Fibroblast of pulmonary artery (primary cell): Measurements from ENCODE around the gene PLD2.
A peak's percentile ranks its signal among the peaks of the same experiment; 100 is the strongest.
"Not testable (repeated sequence)": the region's sequence is repeated elsewhere in the genome, so short reads cannot be mapped to it uniquely, and the experiment has no call there.

Experiments used
- DNase-seq: peaks from one replicate; pipeline ENCODE4 v3.0.0-alpha.2; 2010; ENCODE audit warnings: low read depth
- H3K4me3 ChIP-seq: replicated peaks from 2 replicates; pipeline ENCODE4 v1.5.1; 2011; ENCODE audit warnings: low read depth, mild to moderate bottlenecking, control low read depth, low read length, moderate library complexity
- CTCF ChIP-seq: IDR thresholded peaks from 2 replicates; pipeline ENCODE4 v1.5.1; 2011; ENCODE audit warnings: mild to moderate bottlenecking, control low read depth, low read length, inconsistent platforms; ENCODE audit errors: missing control alignments

Gene PLD2

DNA sequence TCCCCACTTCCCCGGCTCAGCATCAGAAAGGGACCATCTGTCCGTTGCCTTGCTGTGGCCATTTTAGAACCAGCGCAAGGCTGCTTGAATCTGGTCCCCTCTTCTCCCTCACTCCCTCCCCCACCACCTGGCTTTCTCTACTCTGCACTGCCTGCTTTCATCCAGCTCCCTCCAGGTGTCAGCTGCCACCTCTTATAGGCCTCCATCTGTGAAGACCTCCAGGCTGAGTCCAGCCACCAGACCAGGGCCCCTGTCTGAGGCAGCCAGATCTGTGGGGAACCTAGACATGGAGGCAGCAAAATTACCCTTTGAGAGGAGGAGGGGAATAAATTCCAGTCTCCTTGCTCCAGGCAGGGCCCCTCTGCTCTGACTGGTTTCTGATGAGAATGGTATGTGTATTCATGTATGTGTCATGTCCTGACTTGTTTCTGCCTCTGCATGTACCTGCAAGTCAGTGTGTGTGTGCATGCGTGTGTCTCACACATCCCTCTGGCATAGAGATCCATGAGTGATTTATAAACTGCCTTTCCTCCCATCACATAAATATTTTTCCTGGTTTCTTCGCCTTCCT lies 47.2 kb downstream of the PLD2 start:
- no peak overlapping the region for H3K4me3 ChIP-seq
- TF ChIP-seq CTCF = no peak
- DNase-seq = no peak

DNA sequence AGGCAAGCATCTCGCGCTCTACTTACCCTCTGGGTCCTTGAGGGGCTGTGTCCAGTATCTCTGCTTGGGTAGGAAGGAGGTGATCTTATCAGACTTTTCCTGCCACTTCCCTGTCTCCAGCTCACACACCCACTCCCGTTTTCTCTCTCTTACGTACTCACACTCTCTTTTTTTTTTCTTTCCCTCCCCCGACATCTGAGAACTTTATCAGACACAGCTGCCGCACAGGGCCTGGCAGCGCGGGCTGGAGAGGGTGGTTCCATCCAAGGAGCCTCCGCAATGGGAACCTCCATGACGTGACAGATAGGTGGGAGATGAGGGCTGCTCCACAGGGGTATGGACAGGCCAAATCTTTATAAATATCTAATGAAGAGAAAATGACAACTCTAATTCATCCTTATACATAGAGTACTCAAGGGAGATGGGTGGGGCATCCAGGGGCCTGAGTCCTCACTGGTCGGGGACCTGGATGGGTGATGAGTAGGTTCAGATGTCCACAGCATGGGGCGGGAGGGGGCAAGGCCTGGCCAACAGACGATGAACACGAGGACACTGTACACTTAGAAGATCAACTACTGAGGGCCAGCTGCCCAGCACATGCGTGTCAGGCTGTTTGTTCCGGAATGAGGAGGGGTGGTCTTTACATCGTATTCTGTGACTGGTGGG lies 49.5 kb downstream of the PLD2 start:
- DNase-seq = no peak
- no peak overlapping the region for H3K4me3 ChIP-seq
- TF ChIP-seq CTCF = no peak

- no peak for DNase-seq
- no peak for TF ChIP-seq CTCF
- no peak overlapping the region for H3K4me3 ChIP-seq
Measured at GRCh38 chr17:4856937-4857314, 50.0 kb downstream of the PLD2 start.

- H3K4me3 ChIP-seq, DNase-seq: not testable (repeated sequence)
Measured at GRCh38 chr17:4857347-4857746, 50.4 kb downstream of the PLD2 start.

DNA sequence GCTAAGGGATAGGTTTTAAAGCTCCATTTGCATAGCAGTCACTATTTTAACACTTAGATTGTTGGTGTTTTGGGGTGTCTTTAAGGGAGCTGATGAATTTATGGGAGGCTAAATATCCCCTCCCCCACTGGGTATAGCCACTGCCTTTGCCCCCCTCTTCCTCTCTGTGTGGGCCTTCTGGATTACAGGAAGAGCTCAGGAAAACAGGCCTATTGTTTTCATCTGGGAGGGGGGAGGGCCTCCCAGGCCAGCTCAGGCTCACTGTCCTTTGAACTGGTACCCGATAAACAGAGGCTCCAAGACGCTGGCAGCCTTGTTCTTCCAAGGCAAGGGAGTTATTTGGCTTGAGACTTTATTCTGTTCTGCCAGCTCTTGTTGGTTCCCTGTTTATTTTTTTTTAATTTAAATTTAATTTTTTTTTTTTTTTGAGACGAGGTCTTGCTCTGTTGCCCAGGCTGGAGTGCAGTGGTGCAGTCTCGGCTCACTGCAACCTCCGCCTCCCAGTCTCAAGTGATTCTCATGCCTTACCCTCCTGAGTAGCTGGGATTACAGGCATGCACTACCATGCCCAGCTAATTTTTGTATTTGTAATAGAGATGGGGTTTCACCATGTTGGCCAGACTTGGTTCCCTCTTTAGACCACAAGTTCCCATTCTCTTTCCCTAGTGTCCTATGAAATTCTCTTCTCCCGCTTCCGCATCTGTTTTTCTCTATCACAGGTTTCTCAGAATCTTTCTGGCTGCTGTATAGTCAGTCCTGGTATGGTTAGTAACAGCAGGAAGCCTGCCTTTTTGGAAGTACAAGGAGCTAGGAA lies 51.3 kb downstream of the PLD2 start:
- no peak for TF ChIP-seq CTCF
- DNase-seq = peak; percentile 57
- no peak overlapping the region for H3K4me3 ChIP-seq

DNA sequence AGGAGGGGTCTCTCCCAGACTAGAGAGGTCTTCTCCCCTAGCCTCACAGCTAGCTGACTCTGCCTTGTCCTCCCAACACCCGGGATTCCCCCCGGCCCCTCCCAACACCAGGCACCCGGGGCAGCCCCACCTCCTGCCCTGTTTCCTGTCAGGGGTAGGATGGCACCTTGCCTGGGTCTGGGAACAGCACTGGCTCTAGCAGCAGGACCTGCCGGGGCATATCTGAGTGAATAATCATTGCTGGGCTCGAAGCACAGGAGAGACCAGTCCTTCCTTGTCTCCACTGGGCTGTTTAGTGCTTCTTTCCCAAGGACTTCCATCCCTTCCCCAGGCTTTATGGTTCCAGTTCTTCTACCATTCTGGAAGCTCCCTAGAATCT lies 51.9 kb downstream of the PLD2 start:
- TF ChIP-seq CTCF = no peak
- peak overlapping the region; percentile 9 for H3K4me3 ChIP-seq
- DNase-seq = peak; percentile 42

DNA sequence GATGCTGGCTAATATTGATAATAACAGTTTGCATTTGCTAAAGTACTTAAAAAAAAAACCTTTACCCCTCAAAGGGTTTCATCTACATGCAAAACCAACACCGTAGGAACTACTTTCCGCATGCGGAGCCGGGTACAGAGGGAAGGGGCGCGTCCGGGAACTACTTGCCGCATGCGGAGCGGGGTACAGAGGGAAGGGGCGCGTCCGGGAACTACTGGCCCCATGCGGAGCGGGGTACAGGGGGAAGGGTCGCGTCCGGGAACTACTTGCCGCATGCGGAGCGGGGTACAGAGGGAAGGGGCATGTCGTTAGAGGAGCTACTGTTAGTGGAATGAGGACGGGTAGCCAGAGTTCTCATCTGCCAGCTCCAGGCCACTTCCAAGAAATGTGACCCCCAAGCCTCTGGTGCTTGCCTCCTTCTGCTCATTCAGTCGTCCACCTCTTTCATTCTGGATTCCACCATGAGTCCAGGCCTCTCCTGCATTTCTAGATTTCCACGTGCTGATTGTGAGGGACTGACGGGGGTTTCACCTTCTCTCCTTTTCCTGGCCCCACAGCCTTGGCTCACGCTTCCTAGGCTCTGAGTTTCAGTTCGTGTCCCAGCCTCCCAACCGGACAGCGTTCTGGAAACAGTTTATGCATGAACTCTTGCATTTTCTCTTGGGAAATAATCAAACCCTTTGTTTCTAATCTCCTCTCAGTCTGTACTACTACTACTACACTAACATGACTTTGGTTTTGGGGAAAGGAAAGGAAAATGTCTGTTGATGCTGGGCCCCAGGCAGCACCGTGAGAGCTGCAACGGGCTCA lies 53.1 kb downstream of the PLD2 start:
- no peak overlapping the region for H3K4me3 ChIP-seq
- peak; percentile 33 for DNase-seq

More for the DNA sequence above, 53.1 kb downstream of the PLD2 start:
- no peak for TF ChIP-seq CTCF
